Activated naive CD4-positive, alpha-beta T cell treated with anti-CD3 and anti-CD28 coated beads, Interleukin-2, amount 50 U/mL, for 24 hours (primary cell): ENCODE data around the gene LECT2.

ENCODE experiments used
- H3K27ac Mint-ChIP-seq: one replicate; pipeline ENCODE4 v1.8.0; 2021; ENCODE audit warnings: mild to moderate bottlenecking, mixed read lengths
- H3K27me3 Mint-ChIP-seq: one replicate; pipeline ENCODE4 v1.8.0; 2021; ENCODE audit warnings: mixed read lengths
- H3K36me3 Mint-ChIP-seq: one replicate; pipeline ENCODE4 v1.8.0; 2021; ENCODE audit warnings: mixed read lengths
- H3K4me1 Mint-ChIP-seq: one replicate; pipeline ENCODE4 v1.8.0; 2021; ENCODE audit warnings: mixed read lengths
- H3K4me3 Mint-ChIP-seq: one replicate; pipeline ENCODE4 v1.8.0; 2021; ENCODE audit warnings: mild to moderate bottlenecking, mixed read lengths
- H3K9me3 Mint-ChIP-seq: one replicate; pipeline ENCODE4 v1.8.0; 2021; ENCODE audit warnings: mixed read lengths

Gene LECT2

DNA sequence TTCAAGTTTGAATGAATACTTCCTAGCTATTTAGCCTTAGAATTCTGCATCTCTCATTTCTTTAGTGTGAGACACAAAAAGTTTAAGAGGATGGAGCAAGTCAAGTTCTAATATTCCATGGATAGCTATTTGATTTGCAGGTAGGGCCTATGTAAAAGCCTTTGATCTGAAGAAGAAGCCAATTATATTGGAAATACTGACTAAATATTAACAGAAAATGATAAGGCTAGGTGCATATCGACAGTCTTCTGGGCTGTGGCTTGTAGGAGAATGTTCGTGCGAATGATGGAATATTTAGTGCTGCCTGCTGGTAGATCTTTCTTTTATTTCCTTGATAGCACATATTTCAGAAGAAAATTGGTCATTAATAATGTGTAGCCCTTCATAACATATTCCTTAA, at the start of gene LECT2:
TSS of gene LECT2 (minus strand) at position 85 of the 400 bp plus-strand sequence. CDS start 150 bp downstream, outside the sequence.
- Mint-ChIP-seq H3K9me3 (no peaks in the 10 kb centered on the region), H3K27me3 (peaks cover 6% of the 10 kb centered on the region), H3K4me3 (no peak within 1 kb of the TSS), H3K4me1 (no peaks in the 10 kb centered on the region), H3K36me3 (no peaks in the 10 kb centered on the region), H3K27ac (no peak within 1 kb of the TSS)

DNA sequence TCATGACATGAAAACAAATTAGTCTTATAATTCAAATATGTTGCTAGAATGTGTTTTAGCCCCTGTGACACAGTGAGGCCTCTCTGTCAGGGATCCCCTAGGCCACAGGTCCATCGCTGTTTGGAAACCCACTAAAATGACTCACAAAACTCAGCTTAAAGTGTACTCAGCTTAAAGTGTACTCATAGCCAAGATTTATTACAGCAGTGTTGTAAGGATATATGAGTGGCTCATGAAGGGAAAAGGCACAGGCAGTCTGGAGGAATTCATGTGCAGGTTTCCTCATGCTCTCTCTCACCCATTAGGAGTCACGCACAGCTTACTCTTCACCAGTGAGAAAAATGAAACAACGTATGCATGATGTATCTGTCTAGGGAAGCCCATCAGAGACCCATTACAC, 49.7 kb upstream of the LECT2 start:
- Mint-ChIP-seq H3K27me3 (peaks cover 6% of the 10 kb centered on the region), H3K9me3 (no peaks in the 10 kb centered on the region), H3K36me3 (no peaks in the 10 kb centered on the region), H3K4me1 (no peaks in the 10 kb centered on the region), H3K27ac (no peak overlapping the region), H3K4me3 (no peak overlapping the region)

DNA sequence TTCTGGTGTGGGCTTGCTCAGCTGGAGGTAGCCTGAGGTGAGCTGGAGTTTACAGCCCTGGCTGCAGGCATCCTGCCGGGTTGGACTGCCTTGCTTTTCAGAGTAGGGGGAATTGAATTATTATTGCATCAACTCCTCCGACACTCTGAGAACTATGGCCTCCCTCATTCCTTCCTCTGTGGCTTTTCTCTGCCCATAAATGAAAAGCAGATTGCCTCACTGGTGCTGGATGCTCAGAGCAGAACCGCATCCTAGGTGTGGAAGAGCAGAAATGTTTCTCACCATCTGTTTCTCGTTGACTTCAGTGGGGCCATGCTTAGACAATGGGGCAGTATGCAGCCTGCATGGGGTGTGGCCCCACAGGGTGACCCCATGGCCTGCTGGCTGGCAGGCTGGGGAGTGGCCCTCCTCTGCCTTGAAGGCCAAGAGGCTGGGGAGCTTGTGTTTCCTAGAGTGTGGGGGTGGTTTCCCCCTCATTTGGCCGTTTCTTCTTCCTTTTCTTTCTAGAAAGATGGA, 46.7 kb upstream of the LECT2 start:
- H3K4me1 Mint-ChIP-seq = no peaks in the 10 kb centered on the region
- no peaks in the 10 kb centered on the region for H3K9me3 Mint-ChIP-seq
- H3K36me3 Mint-ChIP-seq = no peaks in the 10 kb centered on the region

DNA sequence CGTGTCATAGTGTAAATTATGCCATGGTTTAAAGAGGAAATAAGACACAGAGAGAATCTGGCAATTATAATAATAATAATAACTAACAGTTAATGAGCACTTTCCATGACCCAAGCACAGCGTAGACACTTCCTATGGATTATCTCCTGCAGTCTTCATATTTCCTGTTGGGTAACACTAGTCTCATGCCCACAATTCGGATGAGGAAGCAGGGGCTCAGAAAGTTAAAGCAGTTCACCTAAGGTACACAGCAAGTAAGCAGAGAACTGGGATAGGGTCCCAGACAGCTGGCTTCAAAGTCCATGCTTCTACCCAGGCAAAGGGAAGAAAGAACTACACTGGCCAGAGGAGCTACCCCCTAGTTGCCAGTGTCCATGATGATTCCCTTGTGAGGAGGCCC, 46.1 kb upstream of the LECT2 start:
- Mint-ChIP-seq H3K9me3 (no peaks in the 10 kb centered on the region), H3K4me3 (no peak overlapping the region), H3K27ac (no peak overlapping the region), H3K36me3 (no peaks in the 10 kb centered on the region), H3K27me3 (peaks cover 2% of the 10 kb centered on the region), H3K4me1 (no peaks in the 10 kb centered on the region)

More for the DNA sequence above, 46.7 kb upstream of the LECT2 start:
- peaks cover 5% of the 10 kb centered on the region for H3K27me3 Mint-ChIP-seq
- H3K27ac Mint-ChIP-seq = no peak overlapping the region
- no peak overlapping the region for H3K4me3 Mint-ChIP-seq

DNA sequence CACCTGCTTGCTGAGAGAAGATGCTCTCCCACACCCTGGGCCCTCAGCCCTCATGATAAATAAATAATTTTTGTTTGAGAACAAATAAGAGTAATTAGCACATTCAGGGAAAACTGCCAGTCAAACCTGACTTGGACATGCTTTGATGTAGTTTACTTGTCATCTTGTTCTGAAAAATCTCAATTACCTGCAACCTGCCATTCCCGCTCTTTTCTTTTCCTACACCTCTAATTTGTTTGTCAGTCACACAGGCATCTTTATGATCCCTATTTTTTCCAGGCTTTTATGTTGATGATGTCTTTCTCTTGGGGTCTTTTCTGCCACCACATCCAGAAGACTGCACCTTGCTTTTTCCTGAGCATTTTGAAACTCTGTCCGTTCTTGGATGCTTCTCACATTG, 45.4 kb upstream of the LECT2 start:
- Mint-ChIP-seq H3K4me1 (no peaks in the 10 kb centered on the region), H3K36me3 (no peaks in the 10 kb centered on the region), H3K9me3 (no peaks in the 10 kb centered on the region), H3K27me3 (peaks cover 2% of the 10 kb centered on the region), H3K27ac (no peak overlapping the region), H3K4me3 (no peak overlapping the region)

DNA sequence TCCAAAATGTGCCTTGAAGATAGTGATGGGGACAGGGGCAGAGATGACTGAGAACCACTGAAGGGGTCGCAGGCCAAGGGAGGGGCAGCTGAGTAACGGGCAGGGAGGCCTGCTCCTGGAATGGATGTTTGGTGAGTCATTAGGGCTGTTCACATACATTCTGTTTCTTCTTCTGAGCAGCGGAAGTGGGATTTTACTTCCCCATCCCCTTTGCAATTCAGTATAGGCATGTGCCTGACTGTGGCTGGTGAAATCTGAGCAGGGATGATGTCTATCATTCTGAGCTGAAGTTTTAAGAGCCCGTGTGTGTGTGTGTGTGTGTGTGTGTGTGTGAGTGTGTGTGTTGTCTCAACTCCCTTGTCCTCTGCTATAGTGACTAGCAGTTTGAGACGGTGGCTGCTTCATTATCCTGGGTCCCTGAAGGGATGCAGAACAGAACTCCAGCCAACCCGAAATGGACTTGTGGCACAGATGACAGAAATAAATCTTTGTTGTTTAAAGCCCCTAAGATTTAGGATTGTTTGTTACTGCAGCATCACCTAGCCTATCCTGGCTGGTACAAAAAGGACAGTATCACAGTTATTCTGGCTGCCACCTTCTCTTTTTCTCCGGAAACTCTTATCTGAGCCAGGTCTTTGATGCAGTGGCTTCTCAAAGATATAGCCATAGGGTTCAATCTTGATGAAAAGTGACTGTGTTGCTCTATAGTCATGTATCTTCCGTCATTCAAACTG, 44.8 kb upstream of the LECT2 start:
- Mint-ChIP-seq H3K9me3 (no peaks in the 10 kb centered on the region), H3K27ac (no peak overlapping the region), H3K4me3 (no peak overlapping the region), H3K27me3 (peaks cover 2% of the 10 kb centered on the region), H3K36me3 (no peaks in the 10 kb centered on the region), H3K4me1 (no peaks in the 10 kb centered on the region)

DNA sequence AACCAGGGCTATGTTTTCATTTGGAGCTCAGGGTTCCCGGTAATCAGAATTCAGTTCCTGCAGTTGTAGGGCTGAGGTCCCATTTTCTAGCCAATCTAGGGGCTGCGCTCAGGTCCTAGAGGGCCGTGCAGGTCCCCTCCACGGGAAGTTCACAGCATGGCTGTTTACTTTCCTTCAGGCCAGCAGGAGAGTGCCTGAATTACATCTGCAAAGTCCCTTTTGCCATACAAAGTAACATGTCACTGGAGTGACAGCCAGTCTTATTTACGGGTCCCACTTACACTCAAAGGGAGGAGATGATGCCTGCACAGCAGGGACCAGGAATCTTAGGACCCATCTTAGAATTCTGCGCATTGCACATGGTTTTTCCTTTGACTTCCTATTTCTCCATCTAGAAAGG, 44.1 kb upstream of the LECT2 start:
- no peak overlapping the region for H3K27ac Mint-ChIP-seq
- no peaks in the 10 kb centered on the region for H3K36me3 Mint-ChIP-seq
- no peaks in the 10 kb centered on the region for H3K4me1 Mint-ChIP-seq
- H3K27me3 Mint-ChIP-seq = peaks cover 2% of the 10 kb centered on the region
- no peak overlapping the region for H3K4me3 Mint-ChIP-seq
- H3K9me3 Mint-ChIP-seq = no peaks in the 10 kb centered on the region

DNA sequence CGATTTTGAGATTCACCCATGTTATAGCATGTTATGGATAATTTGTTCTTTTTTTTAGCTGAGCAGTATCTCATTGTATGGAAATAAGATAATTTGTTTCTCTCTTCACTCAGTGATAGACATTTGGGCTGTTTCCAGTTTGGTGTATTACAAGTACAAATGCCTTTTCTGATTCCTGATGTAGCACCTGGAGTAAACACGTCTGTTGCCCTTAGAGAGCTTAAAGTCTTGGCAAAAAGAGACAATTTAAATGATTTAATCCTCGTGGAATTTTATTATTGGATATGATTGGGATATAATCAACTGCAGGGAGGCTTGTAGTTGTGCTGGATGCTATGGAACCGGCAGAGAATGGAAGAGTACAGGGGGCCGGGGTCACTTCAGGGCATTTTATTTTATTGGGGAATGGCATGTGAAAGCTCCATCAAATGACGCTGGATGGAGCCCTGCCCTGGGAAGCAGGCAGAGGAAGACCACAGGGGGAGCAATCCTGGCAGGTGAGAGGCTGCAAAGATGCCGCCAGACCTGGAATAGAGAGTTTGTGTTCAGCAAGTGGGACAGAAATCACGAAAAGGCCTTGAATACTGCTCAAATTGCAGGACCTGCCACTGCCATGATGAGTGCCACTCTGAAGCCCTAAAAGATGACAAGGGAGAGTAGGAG, 43.0 kb upstream of the LECT2 start:
- Mint-ChIP-seq H3K36me3 (no peaks in the 10 kb centered on the region), H3K9me3 (no peaks in the 10 kb centered on the region), H3K27ac (no peak overlapping the region), H3K4me1 (no peaks in the 10 kb centered on the region), H3K27me3 (peaks cover 2% of the 10 kb centered on the region), H3K4me3 (no peak overlapping the region)

DNA sequence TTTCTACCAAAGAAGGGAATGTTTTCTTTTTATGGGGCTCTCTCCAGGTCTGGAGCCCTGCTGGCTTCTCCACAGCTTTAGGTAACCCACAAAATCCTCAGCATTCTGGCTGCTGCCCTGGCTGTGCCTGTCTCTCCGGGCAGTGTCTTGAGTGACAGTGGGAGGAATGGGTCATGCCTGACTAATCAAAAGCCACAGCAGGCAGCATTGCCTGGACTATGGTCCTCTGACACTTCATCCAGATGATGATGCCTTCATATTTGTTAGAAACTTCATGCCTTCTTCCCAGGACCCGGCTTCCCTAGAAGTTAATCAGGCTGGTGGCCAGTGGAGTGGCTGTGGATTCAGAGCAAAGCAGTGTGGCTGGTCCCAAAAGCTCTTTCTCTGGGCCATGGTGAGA, 41.8 kb upstream of the LECT2 start:
- Mint-ChIP-seq H3K4me3 (no peak overlapping the region), H3K9me3 (no peaks in the 10 kb centered on the region), H3K36me3 (no peaks in the 10 kb centered on the region), H3K27me3 (peaks cover 2% of the 10 kb centered on the region), H3K27ac (no peak overlapping the region), H3K4me1 (no peaks in the 10 kb centered on the region)

DNA sequence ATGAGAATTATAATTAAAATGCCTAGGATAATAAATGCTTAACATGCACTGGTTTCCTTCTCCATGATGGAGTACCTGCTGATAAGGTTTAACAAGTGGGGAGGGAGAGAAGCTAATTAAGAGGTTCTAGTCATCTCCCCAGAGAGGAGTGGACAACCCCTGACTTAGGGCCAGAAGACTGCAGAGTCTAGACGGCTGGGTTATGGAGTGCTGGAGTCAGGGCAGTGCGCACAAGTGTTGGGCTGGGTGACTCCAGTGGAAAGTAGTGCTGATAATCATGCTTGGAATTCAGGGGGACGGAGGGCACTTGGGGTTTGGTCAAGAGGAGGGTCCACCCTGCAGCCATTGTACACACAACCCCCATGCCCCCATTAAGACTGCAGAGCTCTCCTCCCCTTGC, 41.2 kb upstream of the LECT2 start:
- Mint-ChIP-seq H3K9me3 (no peaks in the 10 kb centered on the region), H3K4me1 (no peaks in the 10 kb centered on the region), H3K27ac (no peak overlapping the region), H3K36me3 (no peaks in the 10 kb centered on the region), H3K27me3 (peaks cover 2% of the 10 kb centered on the region), H3K4me3 (no peak overlapping the region)

DNA sequence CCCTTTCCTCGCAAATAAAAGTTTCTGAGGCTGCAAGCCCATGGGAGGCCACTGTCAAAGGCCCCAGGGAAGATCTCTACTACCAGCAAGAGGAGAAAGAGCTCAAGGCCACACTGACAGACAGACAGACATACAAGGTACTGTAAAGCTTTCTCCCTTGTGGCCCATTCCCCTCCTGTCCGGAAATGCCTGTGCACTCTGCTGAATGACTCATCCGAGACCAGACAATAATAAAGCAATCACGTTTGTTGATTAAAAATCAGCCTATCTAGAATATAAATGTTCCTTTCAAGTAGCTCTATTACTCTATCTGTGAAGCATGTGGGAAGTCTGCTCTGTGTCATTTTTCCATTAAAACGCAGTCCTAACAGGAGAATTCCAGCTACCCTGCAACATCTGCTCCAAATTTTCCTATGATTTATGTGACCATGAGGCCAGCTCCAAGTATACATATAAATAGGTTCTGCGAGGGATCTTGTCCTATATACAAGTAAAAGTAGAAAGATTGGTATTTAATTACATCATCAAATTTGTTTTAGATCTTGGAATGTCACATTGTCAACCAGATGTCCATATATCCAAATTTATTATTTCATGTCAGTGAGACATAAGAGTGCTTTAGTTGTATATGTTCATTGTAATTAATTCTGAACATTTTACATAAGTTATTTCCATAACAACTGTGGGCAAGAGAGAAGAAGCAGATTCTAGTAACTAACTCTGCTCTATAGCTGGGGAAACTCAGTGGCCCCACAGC, 39.3 kb upstream of the LECT2 start:
- H3K9me3 Mint-ChIP-seq = peaks cover 5% of the 10 kb centered on the region
- H3K27me3 Mint-ChIP-seq = peaks cover 2% of the 10 kb centered on the region
- no peak overlapping the region for H3K4me3 Mint-ChIP-seq

DNA sequence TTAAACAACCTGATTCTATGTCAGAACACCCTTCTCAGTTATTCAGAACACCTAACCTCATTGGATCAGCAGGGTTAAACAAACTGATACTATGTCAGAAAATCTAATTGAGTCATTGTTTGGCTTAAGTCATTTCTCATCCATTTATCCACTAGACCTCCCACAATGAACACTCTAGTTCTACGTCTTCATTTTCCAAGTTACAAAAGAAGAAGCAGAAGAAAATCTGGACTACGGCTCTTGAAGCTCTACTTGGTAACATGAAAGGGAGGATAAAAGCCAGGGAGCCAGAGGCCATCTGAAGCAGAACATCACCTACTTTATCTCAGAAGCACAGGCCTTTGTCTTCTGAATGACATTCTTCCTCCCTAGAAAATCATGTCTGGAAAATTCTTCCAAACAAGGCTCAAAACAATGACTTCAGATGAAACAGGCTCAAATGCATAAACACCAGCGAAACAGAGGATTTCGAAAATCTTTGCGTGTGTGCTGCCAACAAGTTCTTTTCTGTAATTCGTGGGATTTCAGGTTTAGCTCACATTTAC, 38.6 kb upstream of the LECT2 start:
- peaks cover 5% of the 10 kb centered on the region for H3K9me3 Mint-ChIP-seq
- H3K36me3 Mint-ChIP-seq = no peaks in the 10 kb centered on the region
- peaks cover 3% of the 10 kb centered on the region for H3K27me3 Mint-ChIP-seq
- H3K4me3 Mint-ChIP-seq = no peak overlapping the region
- H3K4me1 Mint-ChIP-seq = no peaks in the 10 kb centered on the region
- no peak overlapping the region for H3K27ac Mint-ChIP-seq

More for the DNA sequence above, 39.3 kb upstream of the LECT2 start:
- Mint-ChIP-seq H3K27ac (no peak overlapping the region), H3K36me3 (no peaks in the 10 kb centered on the region), H3K4me1 (no peaks in the 10 kb centered on the region)

DNA sequence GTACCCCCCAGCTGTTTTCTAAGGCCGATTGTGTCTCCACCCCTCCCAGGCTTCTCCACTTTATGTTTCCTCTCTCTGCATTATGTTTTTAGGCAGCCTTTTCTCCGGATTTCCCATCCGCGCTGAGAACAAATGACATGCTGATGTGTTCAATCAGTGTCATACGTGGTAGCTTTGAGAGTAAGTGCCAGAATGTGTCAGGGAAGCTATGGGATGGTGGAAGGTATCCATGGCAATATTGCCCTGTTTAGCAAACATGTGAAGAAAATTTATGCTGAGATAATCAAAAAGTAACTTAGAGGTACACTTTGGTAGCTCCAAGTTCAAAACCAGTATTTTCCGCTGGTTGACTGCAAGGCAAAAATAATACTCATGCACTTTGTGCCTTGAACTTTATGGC, 36.6 kb upstream of the LECT2 start:
- Mint-ChIP-seq H3K27ac (no peak overlapping the region), H3K27me3 (peaks cover 5% of the 10 kb centered on the region), H3K9me3 (peaks cover 5% of the 10 kb centered on the region), H3K4me3 (no peak overlapping the region), H3K36me3 (no peaks in the 10 kb centered on the region), H3K4me1 (no peaks in the 10 kb centered on the region)

DNA sequence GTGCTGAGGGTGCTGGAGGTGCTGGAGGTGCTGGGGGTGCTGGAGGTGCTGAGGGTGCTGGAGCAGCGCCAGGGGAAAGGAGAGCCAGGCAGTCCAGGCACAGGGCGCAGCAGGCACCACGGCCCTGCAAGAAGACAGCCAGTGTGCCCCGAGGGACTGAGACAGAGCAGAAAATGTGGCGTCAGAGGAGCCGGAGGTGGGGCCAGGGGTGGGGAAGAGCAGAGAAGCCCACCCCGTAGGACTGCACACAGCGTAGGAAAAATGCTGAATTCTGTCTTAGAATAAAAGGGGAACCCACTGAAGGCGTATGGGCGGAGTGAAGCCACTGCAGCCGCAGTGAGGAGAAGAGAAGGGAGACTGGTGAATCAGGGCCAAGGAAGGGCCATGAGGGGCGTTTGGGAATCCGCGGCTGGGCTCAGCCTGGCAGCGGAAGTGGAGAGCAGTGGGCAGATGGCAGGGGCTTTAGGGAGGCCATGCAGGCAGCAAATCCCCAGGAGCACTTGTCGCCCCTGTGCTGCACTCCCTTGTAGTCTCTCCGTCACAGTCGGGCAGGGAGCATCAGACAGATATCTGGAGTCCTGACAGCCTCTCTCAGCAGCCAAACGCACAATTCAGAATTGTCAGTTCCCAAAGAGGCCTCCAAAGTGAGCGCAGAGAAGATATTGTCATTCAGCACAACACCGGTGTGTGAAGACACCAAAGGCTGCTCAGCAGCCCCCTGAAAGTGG, 35.9 kb upstream of the LECT2 start:
- H3K4me1 Mint-ChIP-seq = no peaks in the 10 kb centered on the region
- no peak overlapping the region for H3K4me3 Mint-ChIP-seq
- H3K9me3 Mint-ChIP-seq = peaks cover 5% of the 10 kb centered on the region
- H3K27me3 Mint-ChIP-seq = peaks cover 7% of the 10 kb centered on the region
- H3K36me3 Mint-ChIP-seq = no peaks in the 10 kb centered on the region
- no peak overlapping the region for H3K27ac Mint-ChIP-seq

DNA sequence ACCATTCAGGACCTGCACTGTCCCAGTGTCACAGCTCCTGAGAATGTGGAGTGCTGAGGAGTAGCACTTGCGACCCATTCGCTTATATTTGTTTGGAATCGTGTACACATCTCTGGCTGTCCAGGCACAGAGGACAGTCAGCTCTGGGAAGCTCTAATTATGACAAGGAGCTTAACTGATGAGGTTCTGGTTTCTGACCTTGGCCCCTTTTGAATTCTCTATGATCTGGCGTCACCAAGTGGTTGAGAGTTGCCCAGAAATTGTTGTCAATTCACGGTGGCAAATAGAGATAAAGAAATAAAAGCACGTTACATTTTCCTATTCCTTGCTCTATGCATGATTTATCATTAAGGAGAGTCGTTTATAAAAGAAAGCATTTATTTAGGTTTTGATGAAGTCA, 34.9 kb upstream of the LECT2 start:
- no peak overlapping the region for H3K4me3 Mint-ChIP-seq
- peaks cover 8% of the 10 kb centered on the region for H3K27me3 Mint-ChIP-seq
- peaks cover 5% of the 10 kb centered on the region for H3K9me3 Mint-ChIP-seq
- no peak overlapping the region for H3K27ac Mint-ChIP-seq
- no peaks in the 10 kb centered on the region for H3K36me3 Mint-ChIP-seq
- no peaks in the 10 kb centered on the region for H3K4me1 Mint-ChIP-seq
